ENCODE results near the gene TMEM59L. TPM values are rescaled to one million over a fixed set of nuclear protein-coding genes. Genes with fewer than 3 reads are reported as not detected.

Gene TMEM59L
- total and polyA plus RNA-seq, 10 of the 15 experiments (the other 5 are each of a cell fraction or from before 2014, with no cell fraction given) = 0.06 TPM; not detected in 9

DNA sequence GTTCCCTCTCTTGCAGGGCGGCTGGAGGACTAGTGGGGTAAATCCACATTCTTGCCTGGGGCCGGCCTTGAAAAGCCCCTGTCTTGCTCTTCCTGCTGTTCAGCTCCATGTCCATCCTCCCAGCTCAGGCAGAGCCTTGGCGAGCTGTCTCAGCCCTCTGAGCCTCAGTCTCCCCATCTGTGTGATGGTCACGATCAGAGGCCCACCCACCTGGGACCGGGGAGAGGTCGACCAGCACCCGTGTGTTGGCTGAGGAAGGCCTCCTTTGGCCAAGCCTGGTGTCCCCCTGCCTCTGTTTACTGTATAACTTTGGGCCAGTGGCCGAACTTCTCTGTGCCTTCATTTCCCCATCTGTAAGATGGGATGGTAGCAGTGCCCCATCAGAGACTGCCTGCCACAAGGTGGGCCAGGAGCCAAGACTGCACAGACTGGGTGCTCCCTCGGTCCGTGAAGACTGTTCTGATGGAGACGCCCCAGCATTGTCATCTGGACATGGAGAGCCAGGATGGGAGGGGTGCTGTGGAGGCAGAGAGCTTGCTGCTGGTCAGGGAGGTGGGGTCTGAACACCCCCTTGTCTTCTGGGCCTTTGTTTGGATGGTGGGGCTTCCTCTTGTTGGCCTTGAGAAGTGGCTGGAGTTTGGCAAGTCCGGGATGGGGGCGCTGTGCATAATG is 42.6 kb downstream of the TMEM59L start:
- intact Hi-C loops (cut with micrococcal nuclease; ENCODE audit: unreplicated experiment) = no loop called here
- POLR2A ChIA-PET = no interaction called here
- TF ChIP-seq JUND (IDR thresholded peaks at IDR 0.05; ENCODE audit: low read depth, low read length) = no peak
- no peak for TF ChIP-seq YY1 (IDR thresholded peaks at IDR 0.05; ENCODE audit: low read depth, low read length)
- no peak for TF ChIP-seq SPI1 (IDR thresholded peaks at IDR 0.05; ENCODE audit: borderline replicate concordance, insufficient read depth, low read depth, low read length)
- TF ChIP-seq, protein P1, sequence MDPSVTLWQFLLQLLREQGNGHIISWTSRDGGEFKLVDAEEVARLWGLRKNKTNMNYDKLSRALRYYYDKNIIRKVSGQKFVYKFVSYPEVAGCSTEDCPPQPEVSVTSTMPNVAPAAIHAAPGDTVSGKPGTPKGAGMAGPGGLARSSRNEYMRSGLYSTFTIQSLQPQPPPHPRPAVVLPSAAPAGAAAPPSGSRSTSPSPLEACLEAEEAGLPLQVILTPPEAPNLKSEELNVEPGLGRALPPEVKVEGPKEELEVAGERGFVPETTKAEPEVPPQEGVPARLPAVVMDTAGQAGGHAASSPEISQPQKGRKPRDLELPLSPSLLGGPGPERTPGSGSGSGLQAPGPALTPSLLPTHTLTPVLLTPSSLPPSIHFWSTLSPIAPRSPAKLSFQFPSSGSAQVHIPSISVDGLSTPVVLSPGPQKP (IDR thresholded peaks at IDR 0.05; ENCODE audit: low read depth, low read length) = no peak
- no peak for TF ChIP-seq KAT2A (conservative IDR thresholded peaks at IDR 0.05; ENCODE audit: control insufficient read depth, low read depth, low read length)
- TF ChIP-seq DPF2 (IDR thresholded peaks at IDR 0.05) = no peak
- no peak for TF ChIP-seq STAT1 (conservative IDR thresholded peaks at IDR 0.05)
- TF ChIP-seq, protein P2, sequence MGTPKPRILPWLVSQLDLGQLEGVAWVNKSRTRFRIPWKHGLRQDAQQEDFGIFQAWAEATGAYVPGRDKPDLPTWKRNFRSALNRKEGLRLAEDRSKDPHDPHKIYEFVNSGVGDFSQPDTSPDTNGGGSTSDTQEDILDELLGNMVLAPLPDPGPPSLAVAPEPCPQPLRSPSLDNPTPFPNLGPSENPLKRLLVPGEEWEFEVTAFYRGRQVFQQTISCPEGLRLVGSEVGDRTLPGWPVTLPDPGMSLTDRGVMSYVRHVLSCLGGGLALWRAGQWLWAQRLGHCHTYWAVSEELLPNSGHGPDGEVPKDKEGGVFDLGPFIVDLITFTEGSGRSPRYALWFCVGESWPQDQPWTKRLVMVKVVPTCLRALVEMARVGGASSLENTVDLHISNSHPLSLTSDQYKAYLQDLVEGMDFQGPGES (IDR thresholded peaks at IDR 0.05) = no peak
- no peak for TF ChIP-seq RBBP5 (conservative IDR thresholded peaks at IDR 0.05)
- TF ChIP-seq, protein P3, sequence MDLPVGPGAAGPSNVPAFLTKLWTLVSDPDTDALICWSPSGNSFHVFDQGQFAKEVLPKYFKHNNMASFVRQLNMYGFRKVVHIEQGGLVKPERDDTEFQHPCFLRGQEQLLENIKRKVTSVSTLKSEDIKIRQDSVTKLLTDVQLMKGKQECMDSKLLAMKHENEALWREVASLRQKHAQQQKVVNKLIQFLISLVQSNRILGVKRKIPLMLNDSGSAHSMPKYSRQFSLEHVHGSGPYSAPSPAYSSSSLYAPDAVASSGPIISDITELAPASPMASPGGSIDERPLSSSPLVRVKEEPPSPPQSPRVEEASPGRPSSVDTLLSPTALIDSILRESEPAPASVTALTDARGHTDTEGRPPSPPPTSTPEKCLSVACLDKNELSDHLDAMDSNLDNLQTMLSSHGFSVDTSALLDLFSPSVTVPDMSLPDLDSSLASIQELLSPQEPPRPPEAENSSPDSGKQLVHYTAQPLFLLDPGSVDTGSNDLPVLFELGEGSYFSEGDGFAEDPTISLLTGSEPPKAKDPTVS (IDR thresholded peaks at IDR 0.05; ENCODE audit: low read depth, low read length) = no peak
- TF ChIP-seq, protein P4, sequence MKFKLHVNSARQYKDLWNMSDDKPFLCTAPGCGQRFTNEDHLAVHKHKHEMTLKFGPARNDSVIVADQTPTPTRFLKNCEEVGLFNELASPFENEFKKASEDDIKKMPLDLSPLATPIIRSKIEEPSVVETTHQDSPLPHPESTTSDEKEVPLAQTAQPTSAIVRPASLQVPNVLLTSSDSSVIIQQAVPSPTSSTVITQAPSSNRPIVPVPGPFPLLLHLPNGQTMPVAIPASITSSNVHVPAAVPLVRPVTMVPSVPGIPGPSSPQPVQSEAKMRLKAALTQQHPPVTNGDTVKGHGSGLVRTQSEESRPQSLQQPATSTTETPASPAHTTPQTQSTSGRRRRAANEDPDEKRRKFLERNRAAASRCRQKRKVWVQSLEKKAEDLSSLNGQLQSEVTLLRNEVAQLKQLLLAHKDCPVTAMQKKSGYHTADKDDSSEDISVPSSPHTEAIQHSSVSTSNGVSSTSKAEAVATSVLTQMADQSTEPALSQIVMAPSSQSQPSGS (IDR thresholded peaks at IDR 0.05; ENCODE audit: low read length) = no peak
- no peak for TF ChIP-seq JUNB (IDR thresholded peaks at IDR 0.05)
- no peak for TF ChIP-seq MEF2A (IDR thresholded peaks at IDR 0.05; ENCODE audit: insufficient read depth, low read depth, low read length)
- no peak for TF ChIP-seq EGR1 (IDR thresholded peaks at IDR 0.05; ENCODE audit: borderline replicate concordance in 1 of 2, low read depth in 2 of 2, low read length in 2 of 2)
- no peak for TF ChIP-seq TCF12 (IDR thresholded peaks at IDR 0.05; ENCODE audit: low read depth, low read length)
- TF ChIP-seq, protein P5, sequence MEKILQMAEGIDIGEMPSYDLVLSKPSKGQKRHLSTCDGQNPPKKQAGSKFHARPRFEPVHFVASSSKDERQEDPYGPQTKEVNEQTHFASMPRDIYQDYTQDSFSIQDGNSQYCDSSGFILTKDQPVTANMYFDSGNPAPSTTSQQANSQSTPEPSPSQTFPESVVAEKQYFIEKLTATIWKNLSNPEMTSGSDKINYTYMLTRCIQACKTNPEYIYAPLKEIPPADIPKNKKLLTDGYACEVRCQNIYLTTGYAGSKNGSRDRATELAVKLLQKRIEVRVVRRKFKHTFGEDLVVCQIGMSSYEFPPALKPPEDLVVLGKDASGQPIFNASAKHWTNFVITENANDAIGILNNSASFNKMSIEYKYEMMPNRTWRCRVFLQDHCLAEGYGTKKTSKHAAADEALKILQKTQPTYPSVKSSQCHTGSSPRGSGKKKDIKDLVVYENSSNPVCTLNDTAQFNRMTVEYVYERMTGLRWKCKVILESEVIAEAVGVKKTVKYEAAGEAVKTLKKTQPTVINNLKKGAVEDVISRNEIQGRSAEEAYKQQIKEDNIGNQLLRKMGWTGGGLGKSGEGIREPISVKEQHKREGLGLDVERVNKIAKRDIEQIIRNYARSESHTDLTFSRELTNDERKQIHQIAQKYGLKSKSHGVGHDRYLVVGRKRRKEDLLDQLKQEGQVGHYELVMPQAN (conservative IDR thresholded peaks at IDR 0.05) = no peak
- no peak for TF ChIP-seq TARDBP (IDR thresholded peaks at IDR 0.05; ENCODE audit: borderline replicate concordance)
- no peak for TF ChIP-seq KDM1A (IDR thresholded peaks at IDR 0.05; ENCODE audit: borderline replicate concordance)
- H3K4me3 ChIP-seq = no peak overlapping the region
- no peaks in the 10 kb centered on the region for H3K27me3 ChIP-seq (replicated peaks in 1 of 2; ENCODE audit: control insufficient read depth in 2 of 2, insufficient read depth in 2 of 2, low read length in 1 of 2)
- RAD21 ChIA-PET (ENCODE audit: unreplicated experiment) = no interaction called here
- H3K9ac ChIP-seq (ENCODE audit: control insufficient read depth, insufficient read depth, low read length) = no peak overlapping the region
- no peak overlapping the region for H2AFZ ChIP-seq (ENCODE audit: control insufficient read depth, low read depth, low read length)
- FAIRE-seq = no peak
- peaks cover 3% of the 10 kb centered on the region; the same call in 1 of the 2 replicates for H4K20me1 ChIP-seq (ENCODE audit: control insufficient read depth, insufficient read depth)
- no peaks in the 10 kb centered on the region; a peak in 1 of 4 replicates for H3K36me3 ChIP-seq (ENCODE audit: control insufficient read depth in 2 of 2, insufficient read depth in 2 of 2, low read length in 1 of 2)
- no peak overlapping the region for H3K27ac ChIP-seq (ENCODE audit: control insufficient read depth, insufficient read depth)
- no peak for DNase-seq (ENCODE audit: low read depth, low spot score)
- no peak for ATAC-seq
- no peak overlapping the region for H3K4me2 ChIP-seq (ENCODE audit: control insufficient read depth, insufficient read depth)
- in situ Hi-C loops (cut with MboI) = no loop called here
- SMC1A ChIA-PET (ENCODE audit: uncharacterized antibody, unreplicated experiment) = no interaction called here
- no peaks in the 10 kb centered on the region for H3K9me3 ChIP-seq (replicated peaks; ENCODE audit: control insufficient read depth, insufficient read depth, low read length)
- no TSS peak for BruUV-seq (replicated peaks)
- H3K79me2 ChIP-seq (ENCODE audit: control insufficient read depth, insufficient read depth, low read length) = no peaks in the 10 kb centered on the region
- H3K4me1 ChIP-seq (ENCODE audit: control insufficient read depth, insufficient read depth, low read length) = peaks cover 18% of the 10 kb centered on the region; the same call in 1 of the 2 replicates
- CTCF ChIA-PET = no interaction called here
- 86% methylated on average over 13 of the region's 13 CpGs for WGBS (ENCODE audit: insufficient coverage, insufficient replicate concordance, low lambda C conversion rate, missing lambda C conversion rate)
